Renal cortical epithelial cell (primary cell): ENCODE data around the gene SLC30A2. TPM values are rescaled to one million over a fixed set of nuclear protein-coding genes. Genes with fewer than 3 reads are reported as not detected.

Experiments
- DNase-seq: peaks from one replicate; pipeline ENCODE4 v3.0.0-alpha.2; 2011; ENCODE audit warnings: low read depth
- total RNA-seq: library from RNA; depleted of rRNA; stranded (reverse); fragments of >200 nt; gene quantifications from 2 replicates; pipeline ENCODE4 v1.2.3, GENCODE V29; 2014

Gene SLC30A2
- total RNA-seq, 1 donor from 2014 or later: 1.1 TPM

DNA sequence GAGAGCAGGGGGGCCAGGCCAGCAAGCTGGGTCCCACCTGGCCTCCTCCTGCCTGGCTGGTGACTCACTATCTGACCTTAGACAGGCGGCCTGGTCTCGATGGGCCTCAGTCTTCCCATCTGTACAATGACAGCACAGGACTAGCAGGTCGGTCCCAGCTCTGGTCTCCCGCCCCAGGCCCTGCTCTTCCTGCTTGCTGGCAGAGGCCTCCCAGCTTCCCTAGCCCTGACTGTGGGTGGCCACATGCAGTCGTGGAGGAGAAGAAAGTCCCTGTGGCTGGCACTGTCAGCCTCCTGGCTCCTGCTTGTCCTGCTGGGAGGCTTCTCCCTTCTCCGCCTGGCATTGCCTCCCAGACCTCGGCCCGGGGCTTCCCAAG is 23.5 kb downstream of the SLC30A2 start:
- no peak for DNase-seq

DNA sequence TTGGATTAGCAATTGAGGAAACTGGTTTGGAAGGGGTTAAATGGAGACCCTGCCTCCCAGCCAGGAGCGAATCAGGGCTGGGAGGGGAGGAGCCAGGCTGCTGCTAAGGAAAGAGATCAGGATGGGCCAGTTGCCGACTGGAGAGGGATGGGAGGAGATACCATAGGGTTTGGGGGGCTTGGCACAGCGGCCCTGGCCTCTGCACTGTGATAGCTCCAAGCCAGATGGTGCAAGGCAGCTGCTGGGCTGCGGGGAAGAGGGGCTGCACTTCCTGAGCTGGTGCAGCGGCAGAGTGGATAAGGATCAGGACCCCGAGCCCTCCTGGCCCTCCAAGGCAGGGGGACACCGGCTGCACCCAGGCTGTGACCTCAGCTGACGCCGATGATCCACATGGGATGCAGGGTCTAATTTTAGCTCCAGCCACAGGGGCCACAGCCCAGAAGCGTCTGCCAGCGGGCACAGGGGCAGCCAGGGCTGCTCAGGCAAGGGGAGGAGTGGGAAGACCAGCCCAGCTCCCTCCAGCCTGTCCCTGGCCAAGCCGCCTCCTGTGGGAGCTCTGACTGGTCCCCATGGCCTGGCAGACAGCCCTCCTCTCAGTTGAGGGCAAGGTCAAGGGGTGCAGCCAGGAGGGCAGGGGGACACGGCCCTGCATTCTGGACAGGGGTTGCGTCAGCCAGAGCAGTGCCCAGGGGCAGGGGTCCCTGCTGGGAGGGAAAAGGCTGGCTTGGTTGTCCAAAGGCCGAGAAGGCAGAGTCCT is 24.1 kb downstream of the SLC30A2 start, which contains the start of gene EXTL1:
TSS of gene EXTL1 (plus strand) at position 129 of the 757 bp plus-strand sequence. CDS start 872 bp downstream, outside the sequence.
- no peak for DNase-seq

DNA sequence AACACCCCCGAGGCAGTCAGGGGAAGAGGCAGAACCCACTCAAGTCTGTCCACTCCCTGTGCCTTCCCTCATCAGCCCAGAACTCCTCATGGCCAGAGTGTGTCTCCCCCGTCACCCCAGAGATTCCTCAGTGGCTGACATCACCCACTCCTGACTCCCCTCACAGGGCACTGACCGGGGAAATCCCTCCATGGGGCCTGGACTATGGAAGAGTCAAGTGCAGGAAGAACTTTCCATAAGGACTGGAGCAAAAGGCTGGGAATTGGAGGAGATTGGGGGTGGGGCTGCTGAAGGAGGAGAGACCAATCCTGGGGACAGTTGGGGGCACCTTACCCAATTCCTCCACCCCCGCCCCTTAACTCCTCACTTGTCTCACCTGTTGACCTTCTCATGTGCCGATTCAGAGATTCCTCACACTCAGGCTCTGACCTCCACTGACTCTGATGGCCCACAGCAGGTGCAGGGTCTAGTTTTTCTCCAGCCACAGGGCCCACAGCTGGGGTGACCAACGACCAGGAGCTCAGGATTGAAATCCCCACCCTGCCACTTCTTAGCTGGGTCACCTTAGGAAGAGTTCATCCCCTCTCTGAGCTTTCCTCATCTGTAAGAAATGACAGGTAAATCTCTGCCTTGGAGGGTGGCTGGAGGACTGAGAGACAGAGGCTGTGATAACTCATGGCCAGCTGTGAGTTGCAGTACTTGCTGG is 24.8 kb downstream of the SLC30A2 start:
- no peak for DNase-seq

DNA sequence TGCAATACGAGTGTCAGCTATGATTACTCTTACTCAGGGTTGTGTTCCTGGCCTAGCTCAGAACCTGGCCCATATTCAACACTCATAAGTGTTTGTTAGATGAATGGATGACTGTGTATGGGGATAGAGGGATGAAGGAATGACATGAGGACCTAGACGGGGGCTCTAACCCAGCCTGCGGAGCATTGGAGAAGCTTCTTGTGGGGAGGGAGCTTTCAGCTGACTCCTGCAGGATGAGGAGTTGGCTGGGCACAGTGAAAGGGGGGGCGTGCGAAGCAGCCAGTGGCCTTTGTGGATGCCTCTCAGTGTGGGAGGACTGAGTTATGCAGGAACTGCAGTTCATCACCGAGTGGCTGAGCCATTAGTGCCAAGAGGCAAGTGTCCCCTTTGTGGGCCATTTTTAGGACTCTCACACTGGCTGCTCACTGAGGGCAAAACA is 25.6 kb downstream of the SLC30A2 start:
- no peak for DNase-seq

DNA sequence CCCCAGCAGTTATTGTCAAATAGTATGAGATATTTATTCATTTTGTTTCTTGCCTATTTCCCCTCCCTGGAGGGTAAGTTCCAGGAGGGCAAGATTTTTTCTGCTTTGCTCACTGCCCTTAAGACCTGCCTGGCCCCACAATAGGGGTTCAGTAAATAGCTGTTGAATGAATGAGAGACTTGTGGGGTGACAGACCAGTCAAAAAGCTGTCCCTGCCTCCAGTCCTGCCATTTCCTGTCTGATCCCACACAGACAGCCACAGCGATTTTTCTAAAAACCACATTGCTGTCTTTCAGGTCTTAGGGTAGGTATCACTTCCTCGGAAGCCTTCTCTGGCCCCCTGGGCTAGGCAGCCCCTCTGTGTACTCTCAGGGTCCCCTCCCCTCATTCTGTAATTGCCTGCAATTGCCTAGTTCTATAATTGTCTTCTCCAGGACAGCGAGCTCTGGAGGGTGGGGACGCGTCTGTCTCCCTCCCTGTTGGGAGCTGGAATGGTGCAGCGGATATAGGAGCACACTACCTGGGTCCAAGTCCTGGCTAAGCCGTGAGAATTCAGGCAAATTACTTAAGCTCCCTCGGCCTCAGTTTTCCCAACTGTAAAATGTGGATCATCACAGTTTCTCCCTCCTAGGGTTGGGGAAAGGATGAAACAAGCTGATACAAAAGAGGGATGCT is 26.1 kb downstream of the SLC30A2 start:
- no peak for DNase-seq

DNA sequence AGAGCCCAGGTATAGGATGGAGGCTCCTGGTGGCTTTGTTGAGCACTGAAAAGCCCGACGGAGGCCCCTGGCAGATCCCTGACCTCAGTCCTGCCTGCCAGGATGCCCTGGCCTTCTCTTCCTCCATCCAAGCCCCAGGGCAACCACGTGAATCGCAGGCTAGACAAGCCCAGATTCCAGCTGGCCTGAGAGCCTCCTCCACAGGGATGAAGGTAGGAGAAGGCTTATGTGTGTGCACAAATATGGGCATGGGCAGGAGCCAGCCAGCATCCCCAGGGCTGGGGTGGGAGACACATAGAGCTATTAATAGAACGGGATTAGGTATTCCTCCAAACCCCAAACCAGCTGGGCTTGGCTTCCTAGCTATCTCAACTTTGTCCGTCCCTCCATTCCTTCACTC is 28.3 kb downstream of the SLC30A2 start:
- no peak for DNase-seq

DNA sequence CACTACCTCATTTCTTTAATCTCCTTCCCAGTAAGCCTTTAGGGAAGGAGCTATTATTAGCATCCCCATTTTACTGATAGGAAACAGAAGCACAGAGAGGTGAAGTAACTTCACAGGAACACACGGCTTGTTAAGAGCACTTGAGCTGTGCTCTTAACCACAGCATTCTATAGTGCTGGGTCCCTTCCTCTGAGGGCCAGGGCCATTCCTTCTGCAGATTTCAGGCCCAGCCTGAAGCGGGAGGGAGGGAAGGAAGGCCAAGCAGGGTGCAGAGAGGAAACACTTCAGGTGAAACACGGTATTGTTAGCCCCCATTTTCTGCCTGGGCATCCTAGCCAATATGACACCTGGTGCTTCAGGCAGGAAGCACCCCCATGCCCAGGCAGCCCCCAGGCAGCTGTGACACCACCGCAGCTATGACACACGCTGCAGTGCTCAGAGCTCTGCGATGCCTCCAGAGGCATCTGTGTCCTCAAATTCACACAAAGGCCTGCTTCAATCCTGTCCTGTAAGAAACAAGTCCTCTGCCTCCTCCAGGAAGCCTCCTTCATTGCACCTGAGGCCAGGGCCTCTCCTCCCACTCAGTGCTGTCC is 28.9 kb downstream of the SLC30A2 start:
- no peak for DNase-seq

DNA sequence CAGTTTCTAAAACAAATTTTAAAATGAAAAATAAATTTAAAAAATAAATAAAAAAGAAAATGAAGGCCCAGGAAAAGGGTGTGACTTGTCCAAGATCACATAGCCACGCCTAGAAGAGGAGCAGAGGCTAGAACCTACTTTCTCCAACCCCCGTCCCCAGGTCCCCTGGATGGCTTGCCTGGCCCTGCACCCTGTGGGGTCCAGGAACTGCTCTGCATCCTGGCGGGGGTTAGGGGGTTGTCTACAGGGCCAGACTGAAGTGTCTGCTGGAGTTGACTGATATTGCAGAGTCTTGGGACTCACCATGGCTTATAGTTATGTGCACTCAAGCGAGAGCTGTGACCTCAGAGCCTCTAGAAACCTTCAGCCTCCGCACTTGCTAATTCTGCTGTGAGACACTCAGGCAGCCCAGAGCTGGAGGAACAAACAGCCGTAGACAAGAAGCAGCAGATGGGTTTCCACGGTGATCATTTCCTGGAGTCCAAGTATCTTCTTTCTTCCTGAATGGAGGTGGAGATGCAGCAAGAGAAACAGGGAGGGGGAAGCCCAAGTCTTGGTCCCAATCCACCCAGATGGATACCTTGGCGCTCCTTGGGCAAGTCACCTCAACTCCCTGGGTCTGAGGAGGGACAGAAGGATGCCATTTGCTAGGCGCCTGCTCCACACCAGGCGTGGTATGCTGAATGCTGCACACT is 29.5 kb downstream of the SLC30A2 start:
- DNase-seq: no peak

DNA sequence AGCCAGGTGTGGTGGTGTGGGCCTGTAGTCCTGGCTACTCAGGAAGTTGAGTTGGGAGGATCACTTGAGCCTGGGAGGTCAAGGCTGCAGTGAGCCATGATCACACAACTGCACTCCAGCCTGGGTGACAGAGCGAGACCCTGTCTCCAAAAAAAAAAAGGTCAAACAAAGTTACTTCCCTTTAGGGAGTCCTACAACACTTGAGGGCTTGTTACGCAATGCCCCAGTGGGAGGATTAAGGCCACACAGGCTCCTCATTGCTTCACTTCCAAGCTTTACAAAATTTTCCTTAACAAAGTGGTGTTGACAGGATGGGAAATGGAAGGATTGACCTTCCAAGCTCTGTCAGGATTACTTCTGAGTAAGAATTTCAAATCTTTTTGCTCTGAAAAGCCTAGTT is 30.6 kb downstream of the SLC30A2 start:
- DNase-seq: peak; percentile 78

DNA sequence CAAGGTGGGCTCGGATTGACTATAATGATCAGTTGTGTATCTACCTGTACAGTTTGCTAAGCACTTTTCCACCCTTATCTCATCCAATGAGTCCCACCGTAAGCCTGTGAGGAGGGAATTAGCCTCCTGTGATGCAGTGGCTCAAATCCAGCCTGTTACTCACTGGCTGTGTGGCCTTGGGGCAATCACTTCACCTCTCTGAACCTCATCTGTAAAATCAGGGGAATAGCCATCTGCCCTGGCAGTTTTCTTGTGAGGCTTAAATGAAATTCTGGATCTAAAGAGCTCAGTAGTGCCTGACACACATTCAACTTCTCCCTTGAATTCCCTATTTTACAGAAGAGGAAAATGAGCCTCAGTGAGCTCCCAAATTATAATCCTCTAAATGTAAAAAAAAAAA is 31.7 kb downstream of the SLC30A2 start:
- DNase-seq: no peak

DNA sequence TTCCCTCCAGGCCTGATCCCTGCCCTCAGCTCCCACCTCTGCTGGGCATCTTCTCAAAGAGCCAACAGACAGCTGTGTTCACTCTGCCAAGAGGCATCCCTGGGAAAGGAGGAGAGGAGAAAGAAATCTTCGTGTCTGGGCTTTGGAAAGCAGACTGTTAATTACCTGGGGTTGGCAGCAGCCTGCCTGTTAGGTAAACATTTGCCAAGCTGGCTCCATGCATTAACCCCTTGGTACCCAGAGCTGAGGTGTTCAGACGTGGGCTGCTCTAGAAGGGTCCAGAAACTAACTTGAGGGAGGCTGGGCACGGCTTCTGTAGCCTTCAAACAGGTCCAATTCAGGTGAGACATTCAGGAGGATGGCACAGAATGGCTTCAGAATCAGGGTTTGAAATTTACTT is 33.1 kb downstream of the SLC30A2 start:
- DNase-seq: no peak

DNA sequence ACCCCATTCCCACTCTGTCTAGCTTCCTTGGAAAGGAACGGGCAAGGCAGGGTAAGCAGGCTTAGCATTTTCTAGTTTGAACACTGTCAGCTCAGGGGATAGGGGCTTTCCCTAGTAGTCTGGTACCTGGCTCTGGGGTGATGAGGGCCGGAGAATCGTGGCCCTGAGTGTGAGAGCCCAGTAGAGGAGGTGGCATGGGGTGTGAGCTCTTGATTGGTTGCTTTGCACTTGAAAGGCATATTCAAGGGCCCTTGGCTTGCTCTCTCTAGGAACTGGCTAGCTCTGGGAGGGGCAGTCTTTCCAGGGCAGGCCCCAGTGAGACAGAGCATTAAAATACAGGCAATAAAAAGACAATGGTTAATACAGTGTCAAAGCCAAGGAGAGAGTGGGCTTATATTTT is 35.1 kb downstream of the SLC30A2 start:
- DNase-seq: no peak

DNA sequence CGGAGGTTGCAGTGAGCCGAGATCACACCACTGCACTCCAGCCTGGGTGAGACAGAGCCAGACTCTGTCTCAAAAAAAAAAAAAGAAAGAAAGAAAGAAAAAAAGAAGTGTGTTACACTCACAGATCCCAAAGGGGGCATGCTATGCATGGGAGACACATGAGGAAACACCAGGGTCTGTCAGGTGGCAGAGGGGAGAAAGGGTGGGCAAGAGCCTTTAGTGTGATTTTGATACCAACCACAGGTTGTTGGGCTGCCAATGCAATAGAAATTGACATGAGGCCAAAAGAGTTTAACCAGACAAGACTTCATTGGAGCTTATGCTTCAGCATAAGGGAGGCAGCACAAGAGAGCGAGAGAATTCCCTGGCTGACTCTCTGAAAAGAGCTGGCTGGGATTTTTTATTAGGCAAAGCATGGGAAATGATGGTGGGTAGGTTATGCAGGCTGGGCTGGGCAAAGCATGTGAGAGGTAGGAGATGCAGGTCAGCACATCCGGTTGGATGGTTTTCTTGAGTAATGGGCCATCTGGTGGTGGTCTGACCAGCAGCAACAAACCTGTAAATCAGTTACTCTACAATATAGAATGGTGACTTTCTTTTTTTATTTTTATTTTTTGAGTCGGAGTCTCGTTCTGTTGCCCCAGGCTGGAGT is 36.0 kb downstream of the SLC30A2 start:
- DNase-seq: peak; percentile 27

DNA sequence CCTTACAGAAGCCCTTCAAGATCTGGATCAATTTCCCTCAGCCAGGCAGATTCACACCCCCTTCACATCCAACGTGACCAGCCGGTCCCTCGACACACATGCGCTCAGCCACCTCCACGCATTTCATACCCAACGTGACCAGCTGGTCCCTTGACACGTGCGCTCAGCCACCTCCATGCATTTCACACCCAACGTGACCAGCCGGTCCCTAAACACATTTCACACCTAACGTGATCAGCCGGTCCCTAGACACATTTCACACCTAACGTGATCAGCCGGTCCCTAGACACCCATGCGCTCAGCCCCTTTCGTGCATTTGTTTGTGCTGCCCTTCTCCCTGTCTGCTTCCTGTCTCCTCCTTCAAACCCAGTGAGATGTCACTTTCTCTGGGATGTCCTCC is 39.2 kb downstream of the SLC30A2 start:
- DNase-seq: no peak

DNA sequence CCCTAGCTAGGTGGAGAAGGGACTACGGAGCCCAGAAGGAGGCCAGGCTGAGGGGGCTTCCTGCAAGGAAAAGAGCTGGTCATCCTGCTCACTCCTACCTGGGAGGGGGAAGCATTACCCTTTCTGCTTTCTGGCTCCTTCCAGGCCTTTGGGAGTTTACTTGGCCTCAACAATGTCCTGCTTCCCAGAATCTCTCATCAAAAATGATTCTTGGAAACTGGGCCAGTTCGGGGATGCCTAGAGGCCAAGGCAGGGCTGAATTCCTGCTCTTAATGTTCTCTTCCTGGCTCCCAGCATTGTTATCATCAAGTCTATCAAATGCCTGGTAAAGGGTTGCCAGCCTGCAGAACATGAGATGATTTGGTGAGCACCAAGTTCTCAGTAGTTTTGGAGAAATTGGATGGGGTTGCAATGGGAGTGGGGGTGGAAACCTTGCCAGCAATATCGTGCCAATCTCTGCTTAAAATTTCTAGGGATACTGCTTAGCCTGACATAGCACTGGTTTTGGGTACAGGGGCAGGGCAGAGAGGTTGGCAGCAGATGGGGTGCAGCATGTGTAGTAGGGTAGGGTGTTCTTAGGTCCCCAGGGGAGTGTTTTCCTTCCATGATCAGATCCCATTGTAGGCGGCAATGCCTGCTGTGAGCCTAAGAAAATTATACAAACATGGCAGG is 40.3 kb downstream of the SLC30A2 start:
- DNase-seq: no peak

DNA sequence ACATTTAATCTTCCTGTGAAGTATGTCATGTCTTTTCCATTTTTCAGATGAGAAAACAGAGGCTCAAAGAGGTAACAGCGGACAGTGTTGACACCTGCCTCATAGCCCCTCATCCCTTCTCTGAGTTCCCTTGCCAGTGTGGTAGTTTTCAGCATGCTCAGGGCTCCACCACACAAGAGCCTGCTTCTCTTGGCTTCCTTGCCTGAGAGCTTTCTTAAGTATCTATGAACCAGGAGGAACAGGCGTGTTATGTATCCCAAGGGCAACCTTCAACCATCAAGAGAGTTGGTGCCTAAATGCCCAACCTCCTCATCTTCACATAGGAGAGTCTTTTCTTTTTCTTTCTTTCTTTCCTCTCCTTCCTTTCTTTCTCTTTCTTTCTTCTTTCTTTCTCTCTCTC is 42.2 kb downstream of the SLC30A2 start:
- DNase-seq: no peak

DNA sequence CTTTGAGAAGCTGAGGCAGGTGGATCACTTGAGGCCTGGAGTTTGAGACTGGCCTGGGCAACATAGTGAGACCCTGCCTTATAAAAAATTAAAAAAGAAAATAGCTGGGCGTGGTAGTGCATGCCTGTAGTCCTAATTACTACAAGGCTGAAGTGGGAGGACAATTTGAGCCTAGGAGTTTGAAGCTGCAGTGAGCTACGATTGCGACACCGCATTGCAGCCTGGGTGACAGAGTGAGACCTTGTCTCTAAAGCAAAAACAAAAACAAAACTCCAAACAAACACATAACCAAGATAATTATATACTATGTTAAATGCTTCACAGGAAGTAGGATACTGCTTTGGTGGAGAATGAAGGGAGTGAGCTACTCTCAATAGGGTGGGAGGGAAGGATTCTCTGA is 42.7 kb downstream of the SLC30A2 start:
- no peak for DNase-seq

DNA sequence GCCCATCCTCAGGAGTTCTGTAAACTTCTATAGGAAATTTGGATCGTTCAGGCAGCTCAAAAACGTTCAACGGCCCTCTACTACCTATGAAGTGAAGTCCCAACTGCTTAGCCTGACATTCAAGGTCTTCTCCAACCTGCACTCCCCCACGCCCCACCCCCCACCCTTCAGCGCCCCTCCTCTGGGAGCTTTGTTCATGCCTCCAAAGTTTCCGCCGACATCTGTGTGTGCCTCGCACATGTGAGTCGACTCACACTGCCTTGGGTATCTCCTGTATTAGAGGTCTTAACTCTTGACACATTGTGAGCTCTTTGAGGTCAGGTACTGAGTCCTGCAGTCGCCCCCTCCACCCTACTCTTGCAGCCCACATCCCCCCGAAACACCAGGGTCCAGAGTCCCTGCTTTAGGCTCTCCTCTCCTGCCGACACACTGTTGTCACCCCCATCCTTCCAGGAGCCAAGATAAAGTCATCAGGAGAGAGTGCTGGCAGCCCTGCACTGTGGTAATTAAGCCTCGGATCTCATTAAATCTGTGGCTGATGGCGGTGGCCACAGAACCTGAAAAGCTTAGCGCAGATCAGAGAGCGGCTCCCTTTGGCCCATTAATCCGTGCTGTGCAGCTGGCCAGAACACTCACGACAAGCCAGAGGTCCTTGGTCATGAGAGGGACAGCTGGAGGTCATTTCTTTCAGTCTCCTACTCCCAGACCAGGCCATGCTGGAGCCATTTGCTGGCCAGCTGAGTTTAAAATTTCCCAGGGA is 46.7 kb downstream of the SLC30A2 start:
- DNase-seq: no peak

DNA sequence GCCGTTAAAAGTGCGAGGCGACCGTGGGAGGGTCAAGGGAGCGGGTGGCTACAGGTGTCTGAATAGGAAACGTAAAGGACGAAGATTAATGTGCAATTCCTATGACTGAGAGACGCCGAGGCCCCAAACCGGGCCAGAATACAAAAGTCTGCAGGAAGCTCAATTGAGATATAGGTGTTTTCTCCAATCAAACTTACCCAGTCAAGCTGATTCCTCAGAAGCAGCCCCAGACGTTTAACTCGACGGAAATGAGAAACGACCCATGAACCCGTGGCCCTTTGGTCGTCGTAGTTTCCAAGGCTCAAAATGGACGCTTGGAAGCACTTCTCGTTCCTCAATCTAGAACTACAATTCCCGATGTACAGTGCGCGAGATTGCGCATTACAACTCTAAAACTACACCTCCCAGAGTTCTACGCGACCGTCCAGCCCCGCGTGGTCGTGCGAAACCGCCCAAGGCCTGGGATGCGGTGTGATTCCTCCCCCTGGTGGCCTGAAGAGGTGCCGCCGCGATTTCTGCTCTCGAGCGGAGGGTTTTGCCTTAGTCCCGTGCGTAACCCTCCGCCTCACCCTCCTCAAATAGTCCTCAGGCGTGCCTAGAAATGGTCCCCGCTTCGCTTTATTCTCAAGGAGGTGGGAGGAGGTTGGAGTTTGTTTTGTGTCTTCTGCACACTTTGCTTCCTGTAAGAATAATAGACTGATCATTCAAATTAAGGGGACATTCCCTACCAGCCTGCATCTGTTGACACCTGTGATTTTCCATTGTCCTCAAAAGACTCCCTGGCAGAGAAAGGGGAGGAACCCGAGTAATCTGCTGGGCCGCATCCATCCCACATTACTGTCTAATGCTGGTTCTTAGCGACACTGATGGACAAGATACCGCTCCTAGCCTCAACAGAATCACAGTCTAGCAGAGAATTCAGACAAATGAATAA is 47.8 kb downstream of the SLC30A2 start, which contains the start of gene PAFAH2:
TSS of gene PAFAH2 (minus strand) at position 236 of the 934 bp plus-strand sequence. CDS start 7,247 bp downstream, outside the sequence.
- DNase-seq: peak; percentile 99
